SK-N-SH (cell line): Measurements from ENCODE around the gene POU2F1.

ENCODE experiments used
- FOXM1 ChIP-seq: IDR thresholded peaks from 2 replicates; pipeline ENCODE4 v1.4.0; 2012; ENCODE audit warnings: low read depth, mild to moderate bottlenecking
- MXI1 ChIP-seq: IDR thresholded peaks from 2 replicates; pipeline ENCODE4 v1.6.1; 2012; ENCODE audit warnings: mild to moderate bottlenecking, low read depth, low read length, improper control_type of control experiment
- POLR2AphosphoS5 ChIP-seq: IDR thresholded peaks from 2 replicates; pipeline ENCODE4 v1.6.1; 2012; ENCODE audit warnings: low read depth, low read length
- TAF1 ChIP-seq: IDR thresholded peaks from 2 replicates; pipeline ENCODE4 v1.6.1; 2012; ENCODE audit warnings: low read depth, mild to moderate bottlenecking, low read length, moderate library complexity, borderline replicate concordance
- YY1 ChIP-seq: IDR thresholded peaks from 2 replicates; pipeline ENCODE4 v1.4.0; 2012; ENCODE audit warnings: low read depth, mild to moderate bottlenecking
- TF ChIP-seq, protein P1 (sequence below): fragments of 200-600 bp; sonication (generic); IDR thresholded peaks from 2 replicates; pipeline ENCODE4 v1.6.1; 2017; ENCODE audit warnings: antibody characterized with exemption, mild to moderate bottlenecking, moderate library complexity
- TF ChIP-seq, protein P2 (sequence below): IDR thresholded peaks from 2 replicates; pipeline ENCODE4 v1.4.0; 2012; ENCODE audit warnings: low read depth, borderline replicate concordance

DNA sequence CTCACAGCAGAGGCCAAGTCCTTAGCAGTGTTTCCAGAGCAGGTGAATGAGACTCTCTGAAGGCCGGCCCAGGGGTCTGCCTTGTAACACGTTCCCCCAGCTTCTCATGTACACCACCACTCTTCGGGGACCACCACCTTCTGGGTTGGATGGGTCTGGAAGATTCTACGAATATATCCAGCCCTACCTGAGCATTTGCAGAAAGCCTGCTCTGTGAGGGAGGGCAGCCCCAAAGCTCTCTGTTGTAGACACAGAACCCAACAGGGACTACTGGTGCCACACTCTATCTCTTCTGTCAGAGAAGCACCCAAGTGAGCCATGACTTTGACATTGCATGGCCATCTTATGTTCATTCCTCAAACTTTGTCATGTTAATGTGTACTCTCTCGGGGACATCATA lies 235.8 kb downstream of the POU2F1 start:
- TF ChIP-seq, protein P1, sequence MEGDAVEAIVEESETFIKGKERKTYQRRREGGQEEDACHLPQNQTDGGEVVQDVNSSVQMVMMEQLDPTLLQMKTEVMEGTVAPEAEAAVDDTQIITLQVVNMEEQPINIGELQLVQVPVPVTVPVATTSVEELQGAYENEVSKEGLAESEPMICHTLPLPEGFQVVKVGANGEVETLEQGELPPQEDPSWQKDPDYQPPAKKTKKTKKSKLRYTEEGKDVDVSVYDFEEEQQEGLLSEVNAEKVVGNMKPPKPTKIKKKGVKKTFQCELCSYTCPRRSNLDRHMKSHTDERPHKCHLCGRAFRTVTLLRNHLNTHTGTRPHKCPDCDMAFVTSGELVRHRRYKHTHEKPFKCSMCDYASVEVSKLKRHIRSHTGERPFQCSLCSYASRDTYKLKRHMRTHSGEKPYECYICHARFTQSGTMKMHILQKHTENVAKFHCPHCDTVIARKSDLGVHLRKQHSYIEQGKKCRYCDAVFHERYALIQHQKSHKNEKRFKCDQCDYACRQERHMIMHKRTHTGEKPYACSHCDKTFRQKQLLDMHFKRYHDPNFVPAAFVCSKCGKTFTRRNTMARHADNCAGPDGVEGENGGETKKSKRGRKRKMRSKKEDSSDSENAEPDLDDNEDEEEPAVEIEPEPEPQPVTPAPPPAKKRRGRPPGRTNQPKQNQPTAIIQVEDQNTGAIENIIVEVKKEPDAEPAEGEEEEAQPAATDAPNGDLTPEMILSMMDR, result no peak
- TF ChIP-seq FOXM1 (no peak), POLR2AphosphoS5 (no peak), YY1 (no peak), TAF1 (no peak), MXI1 (no peak)
- TF ChIP-seq, protein P2, sequence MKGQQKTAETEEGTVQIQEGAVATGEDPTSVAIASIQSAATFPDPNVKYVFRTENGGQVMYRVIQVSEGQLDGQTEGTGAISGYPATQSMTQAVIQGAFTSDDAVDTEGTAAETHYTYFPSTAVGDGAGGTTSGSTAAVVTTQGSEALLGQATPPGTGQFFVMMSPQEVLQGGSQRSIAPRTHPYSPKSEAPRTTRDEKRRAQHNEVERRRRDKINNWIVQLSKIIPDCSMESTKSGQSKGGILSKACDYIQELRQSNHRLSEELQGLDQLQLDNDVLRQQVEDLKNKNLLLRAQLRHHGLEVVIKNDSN, result no peak
